Epithelial cell of prostate (primary cell): ENCODE measurements around the gene NAP1L5.

ENCODE experiments used
- DNase-seq: peaks from one replicate; pipeline ENCODE4 v3.0.0-alpha.2; 2011; ENCODE audit warnings: low read depth, low spot score
- H3K27ac ChIP-seq: fragments of 450-650 bp; 2 replicates; pipeline ENCODE4 v1.5.1; 2017; ENCODE audit warnings: mild to moderate bottlenecking

NAP1L5 gene

DNA sequence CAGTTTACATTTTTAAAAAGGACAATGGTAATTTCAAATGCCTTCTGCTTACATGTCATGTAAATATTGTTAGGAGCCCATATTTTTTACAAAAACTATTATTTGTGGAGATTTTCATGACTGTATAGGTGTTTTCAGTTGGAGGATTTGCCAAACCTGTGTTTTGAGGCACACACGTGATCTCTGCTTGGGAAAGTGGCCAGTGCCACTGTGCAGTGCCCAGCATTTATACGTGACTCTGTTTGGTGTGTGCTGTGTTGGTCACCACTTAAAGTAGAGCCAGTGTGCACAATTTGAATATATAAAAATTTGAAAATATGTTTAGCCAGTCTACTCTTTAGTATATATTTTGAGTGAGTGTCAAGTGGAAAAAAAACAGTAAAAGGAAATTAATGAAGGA, 26.8 kb upstream of the NAP1L5 start:
- H3K27ac ChIP-seq, result no peak overlapping the region
- no peak for DNase-seq

DNA sequence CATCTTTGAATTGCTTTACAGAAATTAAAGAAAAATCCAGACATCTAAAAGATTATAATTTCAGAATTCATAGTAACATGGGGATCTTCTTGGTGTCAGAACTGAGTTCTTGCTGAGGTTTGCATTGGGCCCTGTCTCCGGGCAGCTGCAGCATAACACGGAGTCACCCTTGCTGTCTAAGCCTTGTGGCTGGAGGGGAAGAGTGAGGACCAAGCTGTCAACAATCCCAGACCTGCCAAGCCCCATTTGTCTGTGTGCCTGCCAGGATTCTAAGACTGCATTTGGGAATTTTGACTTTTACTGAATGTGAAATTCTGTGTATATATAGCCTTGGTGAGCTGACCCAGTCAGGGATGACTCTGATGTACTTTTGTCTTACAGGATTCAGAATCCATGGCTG, 25.2 kb upstream of the NAP1L5 start:
- H3K27ac ChIP-seq, result no peak overlapping the region
- DNase-seq, result no peak

DNA sequence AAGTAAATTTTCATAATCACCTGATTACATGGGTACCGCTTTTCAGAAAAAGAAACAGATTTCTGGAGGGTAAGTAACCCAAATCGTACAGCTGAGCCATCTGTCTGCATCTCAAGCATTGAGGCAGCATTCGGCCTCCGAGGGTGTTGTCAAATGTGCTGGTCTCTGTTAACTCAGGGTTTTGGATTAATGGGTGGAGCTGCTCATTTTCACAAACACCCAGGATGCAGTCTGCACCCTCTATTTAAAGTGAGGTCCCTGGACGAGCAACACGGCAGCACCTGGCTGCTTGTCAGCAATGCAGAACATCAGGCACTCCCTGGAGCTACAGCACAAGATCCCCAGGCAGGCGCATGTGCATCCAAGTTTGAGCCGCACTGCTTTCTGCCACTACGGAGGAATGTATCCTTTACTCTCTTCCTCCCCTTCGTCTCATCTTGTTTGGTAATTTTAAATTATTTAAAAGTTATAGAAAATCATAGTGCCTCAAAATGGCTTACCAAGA, 24.7 kb upstream of the NAP1L5 start:
- no peak overlapping the region for H3K27ac ChIP-seq
- no peak for DNase-seq

DNA sequence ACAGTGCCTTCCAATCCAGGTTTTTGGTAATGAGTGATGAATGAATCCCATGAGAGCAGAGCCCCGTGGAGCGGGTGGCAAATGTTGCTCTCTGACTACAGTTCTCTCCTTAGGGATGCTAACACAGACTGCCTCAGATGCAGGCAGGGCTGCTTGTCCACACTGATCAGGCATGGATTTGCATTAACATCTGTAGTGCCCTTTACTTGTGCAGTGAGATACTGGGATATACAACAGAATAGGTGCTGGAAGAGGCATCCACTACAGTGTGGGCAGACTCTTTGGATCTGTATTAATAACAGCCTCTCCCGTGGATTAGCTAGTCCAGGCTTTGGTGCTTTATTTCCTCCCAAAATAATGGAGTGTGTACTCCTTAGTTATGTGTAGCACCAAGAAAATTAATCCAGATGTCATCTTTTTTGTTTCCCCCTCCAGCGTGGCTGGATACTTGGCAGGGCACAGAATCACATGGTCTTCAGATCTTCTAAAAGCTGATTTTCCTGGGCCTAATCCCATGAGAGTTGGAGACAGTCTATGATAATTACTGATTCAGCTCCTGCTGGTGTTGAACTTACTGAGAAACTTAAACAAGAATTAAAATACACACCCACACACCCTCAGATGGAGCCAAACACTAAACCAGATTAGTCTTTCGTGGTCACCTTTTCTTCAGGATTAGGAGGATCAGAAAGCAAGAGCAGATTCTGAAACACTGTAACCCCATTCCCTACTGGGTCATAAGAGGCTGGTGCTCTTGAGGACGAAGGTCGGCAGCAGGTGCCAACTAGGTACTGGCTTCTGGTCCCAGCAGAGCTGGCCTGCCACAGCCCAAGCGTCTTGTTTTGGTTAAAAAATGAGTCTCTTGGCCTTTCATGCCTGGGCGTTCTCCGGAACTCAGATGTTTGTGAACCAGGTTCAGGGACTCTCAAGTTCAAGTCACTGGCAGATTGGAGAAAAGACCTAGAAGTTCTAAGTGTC, 23.1 kb upstream of the NAP1L5 start:
- no peak overlapping the region for H3K27ac ChIP-seq
- no peak for DNase-seq

DNA sequence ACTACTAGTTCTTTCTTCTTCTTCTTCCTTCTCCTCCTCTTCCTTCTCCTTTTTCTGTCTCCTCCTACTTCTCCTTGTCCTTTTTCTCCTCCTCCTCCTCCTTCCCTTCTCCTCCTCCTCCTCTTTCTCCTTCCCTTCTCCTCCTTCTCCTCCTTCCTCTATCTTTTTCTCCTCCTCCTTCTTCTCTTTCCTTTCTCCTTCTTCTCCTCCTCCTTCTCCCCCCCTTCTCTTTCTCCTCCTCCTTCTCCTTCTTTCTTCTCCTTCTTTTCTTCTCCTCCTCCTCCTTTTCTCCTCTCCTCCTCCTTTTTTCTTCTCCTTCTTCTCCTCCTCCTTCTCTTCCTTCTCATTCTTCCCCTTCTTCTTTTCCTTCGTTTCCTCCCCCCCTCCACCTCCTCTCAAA, 21.8 kb upstream of the NAP1L5 start:
- H3K27ac ChIP-seq, result no peak overlapping the region
- no peak for DNase-seq

DNA sequence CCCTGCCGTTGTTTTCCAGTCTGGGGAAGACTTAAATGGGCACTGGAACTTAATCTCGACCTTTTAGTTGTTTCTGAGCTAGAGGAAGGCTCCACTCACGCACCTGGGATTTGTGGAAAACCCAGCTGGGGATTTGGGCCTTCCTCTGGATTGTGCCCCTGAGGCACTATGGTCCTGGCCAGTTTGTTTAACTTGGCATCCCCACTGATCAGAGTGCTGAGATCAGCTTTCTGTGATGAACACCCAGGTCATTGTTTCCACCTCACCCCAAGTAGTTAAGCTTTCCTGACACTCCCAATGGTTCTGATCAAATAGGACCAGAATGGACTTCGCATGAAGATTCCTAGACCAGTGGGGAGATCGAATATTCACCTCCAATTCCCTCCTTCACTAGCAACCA, 20.5 kb upstream of the NAP1L5 start:
- H3K27ac ChIP-seq, result no peak overlapping the region
- DNase-seq, result no peak

DNA sequence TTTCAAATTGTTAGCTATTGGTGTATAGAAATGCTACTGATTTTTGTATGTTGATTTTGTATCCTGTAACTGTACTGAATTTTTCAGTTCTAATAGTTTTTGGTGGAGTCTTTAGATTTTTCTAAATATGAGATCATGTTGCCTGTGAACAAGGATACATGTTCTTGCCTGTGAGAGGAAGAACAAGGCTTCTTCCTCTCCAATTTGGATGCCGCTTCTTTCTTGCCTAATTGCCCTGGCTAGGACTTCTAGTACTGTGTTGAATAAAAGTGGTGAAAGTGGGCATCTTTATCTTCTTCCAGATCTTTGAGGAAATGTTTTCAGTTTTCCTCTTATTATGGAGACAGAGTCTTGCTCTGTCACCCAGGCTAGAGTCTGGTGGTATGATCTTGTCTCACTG, 16.2 kb upstream of the NAP1L5 start:
- no peak overlapping the region for H3K27ac ChIP-seq
- DNase-seq, result no peak

DNA sequence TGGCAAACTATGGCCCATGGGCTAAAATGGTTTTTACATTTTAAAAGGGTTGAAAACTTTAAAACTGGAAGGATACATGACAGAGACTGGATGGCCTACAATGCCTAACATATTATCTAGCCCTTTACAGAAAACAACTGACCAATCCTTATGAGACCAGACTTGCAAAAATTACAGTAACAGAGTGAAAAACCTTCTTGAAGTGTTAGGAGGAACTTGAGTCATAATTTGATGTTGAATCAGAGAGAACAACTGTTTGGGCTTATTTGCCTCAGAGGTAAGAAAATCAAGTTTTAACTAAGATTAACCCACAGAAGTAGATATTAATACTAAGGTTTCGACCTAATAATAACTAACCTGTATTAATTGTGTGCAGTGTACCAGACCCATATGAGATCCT, 12.4 kb upstream of the NAP1L5 start:
- no peak for DNase-seq
- H3K27ac ChIP-seq, result no peak overlapping the region

DNA sequence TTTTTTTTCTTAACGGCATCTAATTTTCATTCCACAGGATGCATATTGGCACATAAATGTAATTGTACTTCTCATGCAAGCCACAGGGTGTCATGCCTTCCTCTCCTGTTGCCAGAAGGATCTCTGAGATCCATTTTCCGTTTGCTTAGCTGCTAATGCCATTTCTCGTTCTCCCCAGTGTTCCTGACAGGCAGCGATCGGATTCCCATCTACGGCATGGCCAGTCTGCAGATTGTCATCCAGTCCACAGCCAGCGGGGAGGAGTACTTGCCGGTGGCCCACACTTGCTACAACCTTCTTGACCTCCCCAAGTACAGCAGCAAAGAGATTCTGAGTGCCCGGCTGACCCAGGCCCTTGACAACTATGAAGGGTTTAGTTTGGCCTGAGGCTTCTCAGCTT, 8.9 kb upstream of the NAP1L5 start:
- no peak for DNase-seq
- no peak overlapping the region for H3K27ac ChIP-seq

DNA sequence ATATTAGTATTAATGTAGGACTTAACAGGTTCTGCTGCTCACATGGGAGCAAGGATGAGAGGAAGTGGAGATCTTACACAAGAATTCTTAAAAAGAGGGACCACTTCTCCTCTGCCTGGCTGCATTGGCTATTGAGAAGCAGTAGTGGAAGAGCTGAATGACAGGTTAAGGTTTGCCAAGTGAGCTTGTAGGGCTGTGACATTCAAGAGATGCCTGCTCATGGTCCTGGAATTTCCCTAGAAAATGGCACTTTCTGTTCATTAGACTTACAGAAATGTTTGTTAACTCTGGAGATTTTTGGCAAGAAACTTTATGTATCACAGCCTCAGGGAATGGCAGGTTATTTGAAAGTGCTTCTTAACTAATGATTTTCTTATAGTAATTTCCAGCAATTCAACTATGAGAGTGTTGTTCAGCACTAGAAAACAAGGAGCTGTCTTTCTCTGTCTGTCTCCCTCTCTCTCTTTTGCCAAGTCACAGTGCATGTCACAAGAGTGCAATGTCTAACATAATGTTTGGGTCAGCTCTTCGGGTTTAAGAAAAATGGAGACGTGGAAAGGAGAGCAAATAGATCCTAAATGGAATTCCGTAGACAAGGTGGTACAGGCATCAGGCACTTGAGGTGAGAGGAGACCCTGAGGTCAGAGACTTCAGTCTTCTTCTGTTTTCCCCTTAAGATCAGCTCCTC, 8.3 kb upstream of the NAP1L5 start:
- H3K27ac ChIP-seq, result no peak overlapping the region
- no peak for DNase-seq

DNA sequence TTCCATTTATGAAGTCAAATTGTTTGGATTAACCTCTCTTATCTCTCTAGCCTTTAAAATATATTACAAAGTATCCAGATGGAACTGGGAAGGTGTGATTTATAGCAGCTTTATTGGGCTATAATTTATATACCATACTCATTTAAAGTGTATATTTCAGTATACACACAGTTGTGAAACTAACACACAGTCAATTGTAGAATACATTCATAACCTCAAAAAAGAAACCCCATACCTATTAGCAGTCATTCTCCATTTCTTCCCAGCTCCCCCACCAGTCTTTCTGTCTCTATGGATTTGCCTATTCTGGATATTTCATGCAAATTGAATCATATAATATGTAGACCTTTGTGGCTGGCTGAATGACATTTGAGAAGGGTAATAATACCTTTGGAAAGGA, 7.6 kb upstream of the NAP1L5 start:
- no peak overlapping the region for H3K27ac ChIP-seq
- DNase-seq, result no peak

DNA sequence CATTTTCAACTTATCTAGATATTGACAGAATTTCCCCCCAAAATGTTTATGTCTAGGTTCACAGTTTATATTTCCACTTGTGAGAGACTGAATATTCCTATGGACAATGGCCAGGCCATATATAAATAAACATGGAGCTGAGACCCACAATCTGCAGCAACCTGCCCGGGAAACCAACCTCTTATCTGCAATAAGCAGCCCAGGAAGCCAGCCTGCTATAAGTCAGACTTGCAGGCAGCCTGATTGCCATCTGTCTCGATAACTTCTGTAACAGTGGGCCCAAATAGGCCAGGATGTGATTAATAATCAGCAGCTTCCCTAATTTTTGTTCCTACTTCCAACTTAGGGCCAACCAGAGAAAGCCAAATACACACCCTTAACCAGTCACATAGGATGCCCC, 5.2 kb upstream of the NAP1L5 start:
- no peak for DNase-seq
- H3K27ac ChIP-seq, result no peak overlapping the region

DNA sequence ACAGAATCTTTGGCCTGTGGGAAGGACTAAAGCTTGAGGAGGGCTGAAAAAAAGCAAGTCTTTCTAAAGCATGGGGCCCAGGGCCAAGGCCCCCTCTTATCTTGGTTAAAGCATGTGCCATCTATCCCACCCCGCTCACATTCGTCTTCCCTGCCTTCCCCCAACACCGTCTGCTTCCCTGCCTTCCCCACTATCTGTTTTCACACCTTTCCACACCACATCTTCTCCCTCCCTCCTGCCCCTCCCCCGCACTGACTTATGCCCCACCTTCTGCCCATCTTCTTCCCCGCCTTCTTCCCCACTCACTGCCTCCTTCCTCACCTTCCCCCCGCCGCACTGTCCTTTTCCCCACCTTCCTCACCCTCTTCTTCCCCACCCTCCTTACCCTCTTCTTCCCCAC, 890 bp upstream of the NAP1L5 start:
- no peak overlapping the region for H3K27ac ChIP-seq
- DNase-seq, result no peak

DNA sequence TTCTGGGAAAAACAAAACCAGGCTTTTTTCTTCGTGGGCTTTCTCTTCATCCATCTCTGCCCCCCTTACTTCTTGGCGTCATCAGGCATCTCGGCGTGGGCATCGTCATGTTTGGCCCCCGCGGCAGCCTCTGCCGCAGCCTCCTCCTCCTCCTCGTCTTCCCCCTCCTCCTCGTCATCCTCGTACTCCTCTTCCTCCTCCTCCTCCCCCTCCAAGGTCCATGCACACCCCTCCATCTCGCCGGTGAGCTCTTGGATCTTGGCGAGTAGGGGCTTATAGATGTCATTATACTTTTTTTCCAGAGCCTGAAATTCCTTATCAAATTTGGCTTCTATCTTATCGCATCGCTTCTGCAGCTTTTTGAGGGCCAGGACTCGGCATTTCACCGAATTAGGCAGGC, 488 bp downstream of the NAP1L5 start:
- H3K27ac ChIP-seq, result no peak overlapping the region
- DNase-seq, result no peak

DNA sequence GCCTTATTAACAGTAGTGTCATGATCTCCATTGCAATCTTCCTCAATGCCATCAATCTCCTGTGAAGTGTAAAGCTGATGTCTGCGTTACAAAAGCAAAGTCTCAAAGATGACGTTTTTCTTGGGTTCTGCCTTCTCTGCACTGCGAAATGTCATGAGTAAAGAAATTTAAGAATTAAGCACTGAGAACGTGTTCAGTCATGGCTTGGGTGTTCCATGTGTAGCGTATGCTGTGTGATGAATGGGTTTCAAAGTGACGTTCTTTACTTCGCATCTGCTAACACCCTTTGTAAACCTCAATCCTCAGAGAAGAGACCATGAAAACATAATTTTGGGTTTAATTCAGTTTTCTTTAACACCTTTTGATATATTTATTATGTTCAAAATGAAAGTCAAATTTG, 999 bp downstream of the NAP1L5 start:
- no peak overlapping the region for H3K27ac ChIP-seq
- no peak for DNase-seq

DNA sequence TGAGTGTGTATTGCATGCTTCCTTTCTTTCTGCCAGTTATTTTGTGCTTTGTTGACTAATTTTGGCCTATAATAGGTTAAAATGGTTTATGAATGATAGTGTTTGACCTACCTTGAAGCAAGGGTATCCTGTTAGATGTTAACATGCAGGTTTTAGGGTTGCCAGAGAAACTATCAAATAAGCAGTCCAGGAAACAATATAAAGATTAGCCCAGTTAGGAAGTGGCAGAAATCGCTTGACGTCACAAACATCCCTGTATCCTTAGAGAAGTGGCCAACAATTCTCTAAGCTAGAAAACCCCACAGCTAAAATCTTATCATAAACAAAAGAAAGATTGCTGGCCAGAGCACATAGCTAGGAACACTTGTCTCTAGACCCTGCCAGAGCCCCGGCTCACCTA, 3.8 kb downstream of the NAP1L5 start:
- DNase-seq, result no peak
- H3K27ac ChIP-seq, result no peak overlapping the region

DNA sequence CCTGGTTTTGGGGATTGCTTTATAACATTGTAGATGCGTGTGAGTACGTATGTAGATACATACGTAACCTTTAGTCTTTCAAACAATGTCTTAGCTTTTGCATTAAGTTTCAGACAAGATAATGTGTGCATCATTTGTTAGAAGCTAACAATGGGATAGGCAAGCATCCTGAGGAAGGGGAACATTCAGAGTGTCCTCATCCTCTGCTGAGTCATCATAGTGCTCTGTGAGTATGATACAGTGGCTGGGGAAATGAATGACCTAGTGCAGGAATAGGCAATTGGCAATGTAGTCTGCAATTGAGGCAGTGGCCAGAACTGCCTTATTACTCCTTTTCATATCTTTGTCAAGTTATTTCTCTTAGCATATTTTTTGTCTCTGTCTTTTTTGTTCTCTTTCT, 7.3 kb downstream of the NAP1L5 start:
- H3K27ac ChIP-seq, result no peak overlapping the region
- no peak for DNase-seq

DNA sequence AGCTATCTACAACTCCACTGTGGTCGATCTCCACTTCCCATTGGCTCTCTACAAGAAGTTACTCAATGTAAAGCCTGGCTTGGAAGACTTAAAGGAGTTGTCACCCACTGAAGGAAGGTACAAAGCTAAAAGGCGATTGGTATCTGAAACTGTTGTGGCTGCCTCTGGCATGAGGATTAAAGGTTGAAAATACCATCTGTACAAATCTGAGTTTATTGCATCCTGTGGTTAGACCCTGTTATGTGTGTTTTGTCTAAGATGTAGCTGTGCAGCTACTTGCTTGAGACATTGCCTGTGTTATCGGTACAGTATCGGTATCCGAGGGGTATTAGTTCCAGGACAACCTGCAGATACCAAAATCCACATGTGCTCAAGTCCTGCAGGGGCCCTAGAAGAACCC, 16.4 kb downstream of the NAP1L5 start:
- no peak for DNase-seq
- H3K27ac ChIP-seq, result no peak overlapping the region

DNA sequence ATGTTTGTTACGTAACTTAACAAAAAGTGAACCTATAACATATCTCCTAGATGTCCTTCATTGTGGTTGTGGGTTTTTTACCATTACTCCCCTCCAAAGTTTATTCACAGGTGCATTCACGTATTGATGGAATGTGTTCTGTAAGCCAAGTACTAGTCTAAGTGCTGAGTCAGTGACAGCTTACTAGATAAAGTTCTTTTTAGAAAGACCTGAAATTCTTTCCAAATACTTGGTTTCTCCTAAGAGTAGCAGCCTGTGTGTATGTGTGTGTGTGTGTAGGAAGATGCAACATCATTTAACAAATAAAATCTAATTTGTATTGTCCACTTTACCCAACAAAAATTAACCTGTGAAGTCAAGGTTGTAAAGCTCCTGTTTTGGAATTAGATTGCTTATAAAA, 22.1 kb downstream of the NAP1L5 start:
- DNase-seq, result no peak
- no peak overlapping the region for H3K27ac ChIP-seq

DNA sequence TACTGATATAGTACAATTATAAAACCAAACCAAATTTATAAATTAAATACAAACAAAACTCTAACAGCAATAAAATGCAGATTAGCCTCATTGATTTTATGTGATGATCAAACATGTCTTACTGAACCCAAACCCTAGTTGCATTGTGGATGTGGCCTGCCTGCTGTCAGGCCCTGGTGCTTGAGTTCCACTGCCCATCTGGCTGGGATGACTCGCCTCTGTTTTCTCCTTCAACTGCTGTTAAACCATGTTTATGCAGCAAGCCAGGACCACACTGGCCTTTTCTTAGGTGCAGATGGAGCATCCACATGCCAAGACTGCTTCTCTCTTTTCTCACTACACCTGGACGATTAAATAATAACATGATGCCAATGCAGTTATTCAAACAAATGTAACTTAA, 22.6 kb downstream of the NAP1L5 start:
- DNase-seq, result no peak
- no peak overlapping the region for H3K27ac ChIP-seq

DNA sequence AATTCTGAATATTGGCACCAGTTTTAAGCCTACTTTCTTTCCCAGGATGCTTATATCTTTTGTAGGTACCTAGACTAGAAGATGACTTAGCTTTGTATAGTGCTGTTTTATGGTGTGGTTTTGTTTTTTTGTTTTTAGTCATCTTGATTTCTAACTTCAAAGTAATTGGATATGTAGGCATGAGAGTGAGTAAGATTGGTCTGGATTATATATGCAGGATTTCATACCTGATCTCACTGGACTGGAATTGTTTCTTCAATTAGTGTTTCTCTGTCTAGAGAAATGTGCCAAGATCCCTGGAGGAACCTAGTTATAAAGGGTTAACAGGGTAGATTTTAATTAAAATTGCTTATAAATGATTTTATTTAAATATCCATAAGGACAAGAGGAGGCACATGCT, 23.1 kb downstream of the NAP1L5 start:
- DNase-seq, result no peak
- no peak overlapping the region for H3K27ac ChIP-seq

DNA sequence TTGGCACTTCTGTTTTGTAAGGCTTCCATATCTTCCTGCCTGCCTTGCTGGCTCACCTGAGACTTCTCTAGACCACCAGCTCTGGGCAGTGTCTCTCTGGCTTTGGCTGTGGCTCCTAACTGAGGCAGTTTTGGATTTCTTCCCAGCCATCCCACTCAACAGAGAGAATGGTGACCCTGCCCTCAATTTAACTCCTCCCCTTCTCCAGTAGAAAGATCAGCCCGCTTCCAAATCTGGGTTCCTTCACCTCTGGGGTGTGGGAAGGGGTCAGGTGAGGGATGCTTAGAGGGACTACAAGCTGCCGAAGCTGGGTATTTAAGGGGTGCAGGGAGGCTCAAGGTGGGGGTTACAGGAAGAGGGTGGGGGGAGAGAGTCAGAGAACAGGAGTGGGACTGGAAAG, 23.7 kb downstream of the NAP1L5 start:
- no peak for DNase-seq
- H3K27ac ChIP-seq, result no peak overlapping the region
